ENCODE measurements around the gene TAS2R5.
"Not testable (repeated sequence)": the region's sequence is repeated elsewhere in the genome, so short reads cannot be mapped to it uniquely, and the experiment has no call there.

TAS2R5 gene

GRCh38 chr7:141789917-141790316, at the start of gene TAS2R5:
TAS2R5 (plus strand) TSS chr7:141790217; CDS start chr7:141790362, 145 bp downstream.
- DNase-seq = no peak

GRCh38 chr7:141742229-141742628, 47.8 kb upstream of the TAS2R5 start:
- DNase-seq = no peak

GRCh38 chr7:141744131-141744530, 45.9 kb upstream of the TAS2R5 start:
- no peak for DNase-seq

GRCh38 chr7:141748396-141748795, 41.6 kb upstream of the TAS2R5 start:
- no peak for DNase-seq

GRCh38 chr7:141751904-141752303, 38.1 kb upstream of the TAS2R5 start:
- DNase-seq = peak; percentile 32

GRCh38 chr7:141752634-141753033, 37.4 kb upstream of the TAS2R5 start:
- no peak for DNase-seq

- peak; percentile 17 for DNase-seq
Measured at GRCh38 chr7:141754939-141755338, 35.1 kb upstream of the TAS2R5 start.

- DNase-seq = no peak
Measured at GRCh38 chr7:141763797-141764196, 26.2 kb upstream of the TAS2R5 start, which contains the start of gene TAS2R3. TAS2R3 (plus strand) TSS chr7:141764097; CDS start chr7:141764159, 62 bp downstream.

GRCh38 chr7:141770083-141770583, 19.9 kb upstream of the TAS2R5 start:
- DNase-seq = not testable (repeated sequence)

- DNase-seq = no peak
Measured at GRCh38 chr7:141776374-141776773, 13.6 kb upstream of the TAS2R5 start, which contains the start of gene TAS2R4. TAS2R4 (plus strand) TSS chr7:141776674; CDS start chr7:141778489, 1,815 bp downstream.

GRCh38 chr7:141785706-141786552, 4.1 kb upstream of the TAS2R5 start:
- peak; percentile 21 for DNase-seq

- no peak for DNase-seq
Measured at GRCh38 chr7:141788296-141788695, 1.7 kb upstream of the TAS2R5 start.

GRCh38 chr7:141792526-141792925, 2.5 kb downstream of the TAS2R5 start:
- DNase-seq = no peak

- DNase-seq = no peak
Measured at GRCh38 chr7:141820067-141820466, 30.1 kb downstream of the TAS2R5 start.

GRCh38 chr7:141822432-141822831, 32.4 kb downstream of the TAS2R5 start:
- not testable (repeated sequence) for DNase-seq

- DNase-seq = no peak
Measured at GRCh38 chr7:141837683-141838082, 47.7 kb downstream of the TAS2R5 start.

- no peak for DNase-seq
Measured at GRCh38 chr7:141838581-141838980, 48.6 kb downstream of the TAS2R5 start.

- DNase-seq = no peak
Measured at GRCh38 chr7:141839256-141839655, 49.2 kb downstream of the TAS2R5 start.

- DNase-seq = no peak
Measured at GRCh38 chr7:141840708-141841107, 50.7 kb downstream of the TAS2R5 start.

All from NCI-H226 (cell line).